Kidney epithelial cell (primary cell): ENCODE measurements around the gene ZSWIM3. TPM values are rescaled to one million over a fixed set of nuclear protein-coding genes. Genes with fewer than 3 reads are reported as not detected.
"Not testable (repeated sequence)": the region's sequence is repeated elsewhere in the genome, so short reads cannot be mapped to it uniquely, and the experiment has no call there.

Experiments
- DNase-seq: peaks from one replicate; pipeline ENCODE4 v3.0.0-alpha.2; 2010; ENCODE audit warnings: low read depth
- H3K27me3 ChIP-seq: 2 replicates; pipeline ENCODE4 v1.6.0; 2011; ENCODE audit warnings: low read length; ENCODE audit not compliant: control insufficient read depth, insufficient read depth
- H3K36me3 ChIP-seq: 2 replicates; pipeline ENCODE4 v1.5.1; 2011; ENCODE audit warnings: low read length; ENCODE audit not compliant: control insufficient read depth, insufficient read depth
- H3K4me3 ChIP-seq: 2 replicates; pipeline ENCODE4 v1.5.1; 2011; ENCODE audit warnings: low read depth, mild to moderate bottlenecking, control low read depth, low read length
- CTCF ChIP-seq: IDR thresholded peaks from 2 replicates; pipeline ENCODE4 v1.5.1; 2011; ENCODE audit warnings: mild to moderate bottlenecking, moderate library complexity, low read length, control low read depth, inconsistent platforms; ENCODE audit not compliant: insufficient read depth, poor library complexity, severe bottlenecking
- total RNA-seq: library from RNA; depleted of rRNA; stranded (reverse); fragments of >200 nt; gene quantifications from 2 replicates; pipeline ENCODE4 v1.2.3, GENCODE V29; 2015

The ZSWIM3 gene
- total RNA-seq, 1 donor from 2014 or later: 4.7 TPM

GRCh38 chr20:45899046-45899835 lies 41.8 kb downstream of the ZSWIM3 start:
- DNase-seq: no peak
- Histone ChIP-seq H3K36me3 (peaks cover 1% of the 10 kb centered on the region), H3K4me3 (no peak overlapping the region), H3K27me3 (no peaks in the 10 kb centered on the region)
- no peak for TF ChIP-seq CTCF

DNA sequence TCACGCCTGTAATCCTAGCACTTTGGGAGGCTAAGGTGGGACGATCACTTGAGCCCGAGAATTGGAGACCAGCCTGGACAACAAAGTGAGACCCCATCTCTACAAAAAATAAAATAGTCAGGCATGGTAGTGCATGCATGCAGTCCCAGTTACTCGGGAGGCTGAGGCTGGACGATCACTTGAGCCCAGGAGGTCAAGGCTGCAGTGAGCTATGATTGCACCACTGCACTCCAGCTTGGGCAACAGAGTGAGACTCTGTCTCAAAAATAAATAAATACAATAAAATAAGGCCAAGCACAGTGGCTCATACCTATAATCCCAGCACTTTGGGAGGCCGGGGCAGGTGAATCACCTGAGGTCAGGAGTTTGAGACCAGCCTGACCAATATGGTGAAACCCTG lies 43.9 kb downstream of the ZSWIM3 start:
- DNase-seq, H3K4me3 ChIP-seq, H3K36me3 ChIP-seq, H3K27me3 ChIP-seq: not testable (repeated sequence)

DNA sequence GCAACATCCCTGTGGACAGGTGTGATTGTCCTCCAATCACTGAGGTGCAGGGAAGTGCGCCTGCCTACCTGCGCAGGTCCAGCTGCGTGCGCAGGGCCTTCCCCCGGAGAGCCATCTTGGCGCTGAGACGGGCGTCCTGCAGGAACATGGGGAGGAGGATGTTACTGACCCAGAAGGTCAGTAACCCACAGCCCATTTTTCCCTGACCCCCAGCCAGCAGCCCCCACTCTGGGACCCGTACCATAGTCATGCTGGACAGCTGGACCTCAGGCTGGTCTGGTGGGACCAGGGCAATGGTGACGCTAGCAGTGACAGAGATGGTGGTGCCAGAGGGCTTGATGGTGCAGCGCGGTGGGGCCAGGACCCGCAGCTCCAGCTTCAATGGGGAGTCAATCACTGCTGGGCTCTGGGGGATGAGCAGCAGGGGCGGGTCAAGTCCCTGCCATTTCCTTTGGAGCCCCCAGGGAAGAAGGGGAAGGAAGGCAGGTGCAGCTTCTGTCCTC lies 44.8 kb downstream of the ZSWIM3 start:
- Histone ChIP-seq H3K36me3 (no peaks in the 10 kb centered on the region), H3K4me3 (no peak overlapping the region), H3K27me3 (no peaks in the 10 kb centered on the region)
- TF ChIP-seq CTCF: no peak
- no peak for DNase-seq

GRCh38 chr20:45904583-45905504 lies 47.4 kb downstream of the ZSWIM3 start:
- Histone ChIP-seq H3K36me3 (peaks cover 1% of the 10 kb centered on the region), H3K27me3 (no peaks in the 10 kb centered on the region), H3K4me3 (no peak overlapping the region)
- no peak for TF ChIP-seq CTCF
- no peak for DNase-seq

DNA sequence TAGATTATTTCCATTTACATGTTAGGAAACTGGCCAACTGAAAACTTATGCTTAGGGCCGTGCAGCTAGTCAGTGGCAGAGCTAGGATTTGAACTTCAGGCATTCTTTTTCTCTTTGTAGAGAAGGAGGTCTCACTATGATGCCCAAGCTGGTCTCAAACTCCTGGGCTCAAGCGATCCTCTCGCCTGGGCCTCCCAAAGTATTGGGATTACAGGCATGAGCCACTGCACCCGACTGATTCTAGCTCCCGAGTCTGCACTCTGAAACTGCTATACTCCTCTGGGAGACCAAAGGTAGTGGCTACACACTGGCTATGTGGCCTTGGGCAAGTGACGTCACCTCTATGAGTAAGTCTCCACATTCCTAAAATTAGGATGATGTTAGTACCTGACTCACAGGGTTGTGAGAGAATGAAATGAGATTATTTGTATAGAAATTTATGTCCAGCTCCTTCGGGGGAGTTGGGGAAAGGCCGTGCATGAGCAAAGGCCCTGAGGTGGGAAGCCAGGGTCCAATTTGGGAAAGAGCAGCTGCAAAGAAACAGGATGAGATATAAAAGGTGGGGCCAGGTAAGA lies 48.2 kb downstream of the ZSWIM3 start:
- Histone ChIP-seq H3K27me3 (no peaks in the 10 kb centered on the region), H3K4me3 (no peak overlapping the region), H3K36me3 (peaks cover 1% of the 10 kb centered on the region)
- TF ChIP-seq CTCF: no peak
- DNase-seq: no peak
